AG04450 (cell line): Measurements from ENCODE around the gene MS4A6E. TPM values are rescaled to one million over a fixed set of nuclear protein-coding genes. Genes with fewer than 3 reads are reported as not detected.

Experiments used
- CTCF ChIA-PET: fragments of 300-600, 350-600 bp; formaldehyde crosslinking; extraction: SDS; loops from one replicate; lab custom pipeline; 2022; ENCODE audit warnings: antibody characterized with exemption, inconsistent platforms; lab: Charles Lee
- POLR2A ChIA-PET: fragments of 350-600 bp; formaldehyde crosslinking; extraction: SDS; loops from one replicate; lab custom pipeline; 2021; ENCODE audit warnings: antibody characterized with exemption, inconsistent platforms; lab: Yijun Ruan, JAX
- DNase-seq: peaks from one replicate; pipeline ENCODE4 v3.0.0-alpha.2; 2011; ENCODE audit warnings: low read depth, low spot score
- H3K27ac ChIP-seq: one replicate; pipeline ENCODE4 v1.5.1; 2012; ENCODE audit warnings: low read depth, low read length, control low read depth
- H3K27me3 ChIP-seq: one replicate; pipeline ENCODE4 v1.6.0; 2012; ENCODE audit warnings: low read length; ENCODE audit not compliant: control insufficient read depth, insufficient read depth
- H3K4me3 ChIP-seq: 2 replicates; pipeline ENCODE4 v1.5.1; 2011; ENCODE audit warnings: mild to moderate bottlenecking, low read depth, low read length, control low read depth
- H3K9me3 ChIP-seq: 2 replicates; pipeline ENCODE4 v1.5.1; 2012; ENCODE audit warnings: low read length; ENCODE audit not compliant: control insufficient read depth, insufficient read depth
- CTCF ChIP-seq: IDR thresholded peaks from 2 replicates; pipeline ENCODE4 v1.5.1; 2011; ENCODE audit warnings: low read depth, low read length, control low read depth, inconsistent platforms
- polyA plus RNA-seq: library from polyadenylated mRNA; depleted of rRNA; stranded (reverse); fragments of >200 nt; gene quantifications from 2 replicates; pipeline ENCODE4 v1.2.3, GENCODE V29; 2011

Gene MS4A6E
- polyA plus RNA-seq, 1 experiment, result not detected

- Histone ChIP-seq H3K9me3 (peaks cover 13% of the 10 kb centered on the region), H3K27ac (no peak overlapping the region), H3K27me3 (no peaks in the 10 kb centered on the region), H3K4me3 (no peak overlapping the region)
- no peak for DNase-seq
- ChIA-PET POLR2A (no interaction called here), CTCF (no interaction called here)
- TF ChIP-seq CTCF, result no peak
Observed at GRCh38 chr11:60315871-60316270, 11.2 kb upstream of the MS4A6E start.

- DNase-seq, result no peak
- peaks cover 13% of the 10 kb centered on the region for H3K9me3 ChIP-seq
- H3K27ac ChIP-seq, result no peak overlapping the region
- ChIA-PET CTCF (no interaction called here), POLR2A (no interaction called here)
- H3K4me3 ChIP-seq, result no peak overlapping the region
- no peaks in the 10 kb centered on the region for H3K27me3 ChIP-seq
- TF ChIP-seq CTCF, result no peak
Observed at GRCh38 chr11:60316317-60316716, 10.7 kb upstream of the MS4A6E start.

- no peak overlapping the region for H3K27ac ChIP-seq
- peaks cover 11% of the 10 kb centered on the region for H3K9me3 ChIP-seq
- no peak overlapping the region for H3K4me3 ChIP-seq
- DNase-seq, result no peak
- CTCF ChIA-PET, result no interaction called here
- POLR2A ChIA-PET, result no interaction called here
- no peaks in the 10 kb centered on the region for H3K27me3 ChIP-seq
- TF ChIP-seq CTCF, result no peak
Observed at GRCh38 chr11:60318726-60319125, 8.3 kb upstream of the MS4A6E start.

GRCh38 chr11:60321051-60321450 lies 6.0 kb upstream of the MS4A6E start:
- ChIA-PET CTCF (no interaction called here), POLR2A (no interaction called here)
- H3K4me3 ChIP-seq, result no peak overlapping the region
- peaks cover 13% of the 10 kb centered on the region for H3K9me3 ChIP-seq
- TF ChIP-seq CTCF, result no peak
- no peaks in the 10 kb centered on the region for H3K27me3 ChIP-seq
- DNase-seq, result no peak
- no peak overlapping the region for H3K27ac ChIP-seq

- H3K4me3 ChIP-seq, result no peak overlapping the region
- H3K9me3 ChIP-seq, result peaks cover 6% of the 10 kb centered on the region
- H3K27ac ChIP-seq, result no peak overlapping the region
- ChIA-PET POLR2A (no interaction called here), CTCF (no interaction called here)
- DNase-seq, result no peak
- no peaks in the 10 kb centered on the region for H3K27me3 ChIP-seq
- TF ChIP-seq CTCF, result no peak
Observed at GRCh38 chr11:60328460-60328859, 1.4 kb downstream of the MS4A6E start.
